VCaP (cell line): ENCODE measurements around the gene HK2.

ENCODE experiments used
- H3K27ac ChIP-seq: fragments of 450-650 bp; 2 replicates; pipeline ENCODE4 v1.5.1; 2017
- TF ChIP-seq, protein P1 (sequence below): fragments of 450-650 bp; conservative IDR thresholded peaks from 2 replicates; pipeline ENCODE4 v1.5.1; 2017; ENCODE audit warnings: mild to moderate bottlenecking, moderate library complexity

HK2 gene

DNA sequence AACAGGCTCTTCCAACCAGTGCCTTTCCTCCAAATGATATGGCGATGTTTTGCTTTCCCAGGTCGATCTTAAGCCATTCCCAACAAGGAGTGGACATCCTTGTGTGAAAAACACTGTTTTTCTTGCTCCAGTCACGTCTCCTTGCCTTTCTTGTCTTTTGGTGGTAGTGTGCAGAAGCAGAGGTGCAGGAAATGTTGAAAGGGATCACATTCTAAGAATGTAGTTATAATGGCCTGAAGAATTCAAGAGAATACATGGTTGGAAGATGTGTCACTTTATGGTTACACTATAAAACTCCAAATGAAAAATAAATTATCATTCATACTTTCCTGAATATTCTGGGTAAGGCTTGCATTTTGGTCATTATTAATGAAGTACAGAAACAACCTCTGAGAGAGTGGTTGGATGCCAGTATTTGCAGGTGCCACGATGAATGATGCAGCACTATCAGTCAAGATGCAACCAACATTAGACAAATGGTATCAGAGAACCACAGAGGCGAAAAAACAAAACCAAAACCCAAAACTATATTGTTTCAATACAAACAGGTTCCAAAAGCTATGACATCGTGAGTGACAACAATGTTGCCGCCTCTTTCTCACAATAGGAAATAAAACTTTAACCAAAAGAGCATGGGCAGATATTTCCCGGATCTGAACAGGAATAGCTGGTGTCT lies 97.0 kb downstream of the HK2 start:
- no peak overlapping the region for H3K27ac ChIP-seq
- TF ChIP-seq, protein P1, sequence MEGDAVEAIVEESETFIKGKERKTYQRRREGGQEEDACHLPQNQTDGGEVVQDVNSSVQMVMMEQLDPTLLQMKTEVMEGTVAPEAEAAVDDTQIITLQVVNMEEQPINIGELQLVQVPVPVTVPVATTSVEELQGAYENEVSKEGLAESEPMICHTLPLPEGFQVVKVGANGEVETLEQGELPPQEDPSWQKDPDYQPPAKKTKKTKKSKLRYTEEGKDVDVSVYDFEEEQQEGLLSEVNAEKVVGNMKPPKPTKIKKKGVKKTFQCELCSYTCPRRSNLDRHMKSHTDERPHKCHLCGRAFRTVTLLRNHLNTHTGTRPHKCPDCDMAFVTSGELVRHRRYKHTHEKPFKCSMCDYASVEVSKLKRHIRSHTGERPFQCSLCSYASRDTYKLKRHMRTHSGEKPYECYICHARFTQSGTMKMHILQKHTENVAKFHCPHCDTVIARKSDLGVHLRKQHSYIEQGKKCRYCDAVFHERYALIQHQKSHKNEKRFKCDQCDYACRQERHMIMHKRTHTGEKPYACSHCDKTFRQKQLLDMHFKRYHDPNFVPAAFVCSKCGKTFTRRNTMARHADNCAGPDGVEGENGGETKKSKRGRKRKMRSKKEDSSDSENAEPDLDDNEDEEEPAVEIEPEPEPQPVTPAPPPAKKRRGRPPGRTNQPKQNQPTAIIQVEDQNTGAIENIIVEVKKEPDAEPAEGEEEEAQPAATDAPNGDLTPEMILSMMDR, result no peak

DNA sequence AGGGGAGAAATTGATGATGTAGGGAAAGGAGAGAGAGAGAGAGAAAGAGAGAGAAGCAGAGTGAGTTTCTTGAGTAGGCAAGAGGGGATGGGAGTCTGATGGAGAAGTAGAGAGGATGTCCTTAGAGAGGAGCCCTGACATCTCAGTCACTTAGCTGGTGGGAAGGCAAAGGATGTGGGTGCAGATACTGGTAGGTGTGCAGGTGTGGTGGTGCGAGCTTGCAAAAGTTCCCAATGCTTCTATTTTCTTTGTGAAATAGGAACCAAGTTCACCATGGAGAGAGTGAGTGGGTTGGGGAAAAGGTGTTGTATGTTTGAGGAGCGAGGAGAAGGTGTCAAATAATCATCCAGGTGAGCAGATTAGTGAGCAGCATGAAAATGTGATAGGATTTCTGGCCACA lies 98.0 kb downstream of the HK2 start:
- TF ChIP-seq, protein P1, result no peak
- H3K27ac ChIP-seq, result no peak overlapping the region

DNA sequence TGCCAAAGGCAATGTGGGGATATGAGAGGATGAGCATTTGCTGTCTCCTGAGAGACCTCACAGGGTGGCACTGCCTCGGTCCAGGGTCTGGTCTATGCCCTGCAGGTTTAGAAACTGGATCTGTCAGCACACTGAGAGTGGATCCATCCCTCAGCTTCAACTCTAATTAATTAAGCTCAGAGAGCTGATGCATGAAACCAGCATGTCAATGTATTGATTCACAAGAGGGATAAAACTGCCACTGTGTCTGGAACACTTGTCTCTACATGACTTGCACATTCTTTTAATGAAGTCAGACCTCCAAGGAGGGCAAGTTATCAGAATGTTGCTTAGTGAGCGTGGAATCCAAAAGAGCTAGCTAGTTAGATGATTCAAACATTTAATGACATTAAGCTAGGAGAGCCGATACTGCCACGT lies 102.1 kb downstream of the HK2 start:
- TF ChIP-seq, protein P1, result no peak
- no peak overlapping the region for H3K27ac ChIP-seq

DNA sequence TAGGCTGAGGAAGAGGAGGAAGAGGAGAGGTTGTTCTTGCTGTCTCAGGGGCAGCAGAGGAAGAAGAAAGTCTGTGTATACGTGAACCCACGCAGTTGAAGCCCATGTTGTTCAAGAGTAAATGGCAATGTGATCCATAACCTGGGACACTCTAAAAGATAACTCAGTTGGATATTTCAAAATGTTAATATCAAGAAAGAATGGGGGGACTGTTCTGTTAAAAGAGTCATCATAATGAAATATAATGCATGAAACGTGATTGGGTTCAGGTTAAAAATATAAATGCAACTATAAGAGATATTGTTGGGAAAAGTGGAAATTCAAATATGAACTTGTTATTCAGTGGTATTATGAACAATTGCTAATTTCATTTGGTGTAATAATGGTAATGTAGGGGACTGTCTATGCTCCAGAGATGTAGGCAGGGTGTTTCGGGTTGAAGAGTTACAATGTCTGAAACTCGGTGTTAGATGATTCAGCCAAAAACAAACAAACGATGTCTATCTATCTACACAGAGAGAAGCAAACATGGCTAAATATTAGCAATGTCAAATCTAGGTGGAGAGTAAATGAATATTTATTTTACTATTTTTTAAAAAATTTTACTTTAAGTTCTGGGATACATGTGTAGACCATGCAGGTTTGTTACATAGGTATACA lies 103.4 kb downstream of the HK2 start:
- TF ChIP-seq, protein P1, result no peak
- H3K27ac ChIP-seq, result no peak overlapping the region

DNA sequence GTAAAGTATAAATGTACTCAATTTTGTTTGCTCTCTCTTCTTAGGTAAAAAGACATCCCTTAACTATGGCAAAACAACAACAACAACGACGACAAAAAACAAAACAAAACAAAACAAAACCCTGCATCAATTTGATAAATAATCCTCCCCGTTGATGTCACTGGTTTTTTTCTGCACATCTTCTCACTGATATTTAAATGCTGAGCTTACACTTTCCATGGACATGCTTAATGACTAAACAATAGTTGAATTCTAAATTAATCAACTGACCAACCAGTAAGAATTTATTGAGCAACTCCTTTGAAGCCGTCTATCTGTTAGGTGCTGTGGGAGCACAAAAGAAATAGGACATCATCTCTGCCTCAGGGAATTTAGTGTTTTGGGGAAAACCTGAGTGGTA lies 104.3 kb downstream of the HK2 start:
- no peak overlapping the region for H3K27ac ChIP-seq
- TF ChIP-seq, protein P1, result no peak

DNA sequence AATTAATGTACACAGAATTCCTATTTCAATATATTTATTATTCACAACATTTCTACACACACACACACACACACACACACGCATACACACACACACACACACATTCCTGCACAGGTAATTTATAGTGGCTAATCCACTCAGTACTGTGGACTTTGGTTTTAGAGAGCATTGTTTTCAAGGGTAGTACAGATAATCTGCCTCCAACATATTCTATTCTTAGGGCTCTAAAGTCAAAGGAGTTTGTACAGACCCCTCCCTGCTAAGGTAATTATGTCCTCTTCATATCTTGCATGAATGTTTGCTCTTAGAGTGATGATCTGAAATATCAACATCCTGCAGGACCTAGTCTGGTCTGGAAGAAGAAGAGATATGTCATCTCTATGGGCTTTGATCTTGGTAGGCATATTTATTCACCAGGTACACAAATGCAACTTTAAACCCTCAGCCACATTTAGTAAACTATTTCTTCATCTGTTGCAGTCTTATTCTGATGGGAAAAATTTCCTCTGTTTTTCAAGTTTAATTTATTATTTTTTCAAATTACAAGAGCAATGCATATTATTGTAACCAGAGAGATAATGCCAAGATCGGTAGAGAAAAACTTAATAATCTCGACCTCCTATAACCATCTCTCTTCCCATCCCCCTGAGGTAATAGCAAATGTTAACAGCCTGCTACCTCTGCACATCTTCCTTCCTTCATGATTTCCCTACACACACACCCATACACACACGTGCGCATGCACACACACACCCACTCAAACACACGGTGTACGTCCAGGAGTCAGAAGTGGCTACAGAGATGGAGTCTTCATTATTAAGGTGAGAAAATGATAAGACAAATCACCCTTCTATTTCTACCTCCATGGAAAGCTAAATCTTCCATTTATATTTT lies 106.2 kb downstream of the HK2 start:
- H3K27ac ChIP-seq, result no peak overlapping the region; the same call in 1 of the 2 replicates
- TF ChIP-seq, protein P1, result no peak

DNA sequence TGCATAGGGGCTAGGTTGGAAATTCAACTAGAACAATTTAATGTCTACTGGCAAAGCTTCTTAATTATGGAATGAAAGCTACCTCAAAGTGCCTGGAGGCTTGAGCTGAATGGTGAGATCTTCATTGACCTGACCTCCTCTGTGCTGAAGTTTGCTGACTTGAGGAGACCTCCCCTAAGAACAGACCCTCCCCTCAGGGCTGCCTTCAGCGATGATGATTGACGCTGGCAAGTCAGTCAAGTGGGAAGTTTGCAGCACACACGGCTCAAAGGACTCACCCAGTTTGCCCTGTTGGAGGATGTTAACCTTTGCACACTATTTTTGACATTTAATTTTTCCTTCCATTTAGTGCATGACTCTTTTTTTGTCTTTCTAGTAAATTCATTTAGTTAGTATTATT lies 107.4 kb downstream of the HK2 start:
- TF ChIP-seq, protein P1, result no peak
- no peak overlapping the region; the same call in 1 of the 2 replicates for H3K27ac ChIP-seq
